KBM-7 (cell line): Measurements from ENCODE around the gene CLIC1.

ENCODE experiments used
- DNase-seq: peaks from one replicate; pipeline ENCODE4 v3.0.0-alpha.2; 2015
- in situ Hi-C: fragments of 300-500 bp; cut with MboI; formaldehyde crosslinking; loops from 2 replicates; pipeline ENCODE4 v1.14.3; 2020; ENCODE audit warnings: low sequenced_read_pairs, low pct_unique_long_range_greater_than_20kb, mixed read lengths

CLIC1 gene

DNA sequence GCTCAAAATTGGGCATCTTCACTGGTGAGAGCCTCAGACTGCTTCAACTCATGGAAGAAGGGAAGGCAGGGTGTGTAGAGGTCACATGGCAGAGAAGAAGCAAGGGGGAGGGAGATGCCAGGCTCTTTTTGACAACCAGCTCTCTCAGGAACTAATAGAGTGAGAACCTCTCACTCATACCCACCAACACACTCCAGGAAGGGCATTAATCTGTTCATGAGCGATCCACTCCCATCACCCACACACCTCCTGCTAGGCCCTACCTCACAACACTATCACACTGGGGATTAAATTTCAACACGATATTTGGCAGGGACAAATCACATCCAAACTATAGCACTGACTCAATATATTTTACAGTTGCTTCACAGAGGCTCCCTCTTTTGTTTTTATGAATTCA is 5.5 kb upstream of the CLIC1 start:
- in situ Hi-C loops, result no loop called here
- no peak for DNase-seq

DNA sequence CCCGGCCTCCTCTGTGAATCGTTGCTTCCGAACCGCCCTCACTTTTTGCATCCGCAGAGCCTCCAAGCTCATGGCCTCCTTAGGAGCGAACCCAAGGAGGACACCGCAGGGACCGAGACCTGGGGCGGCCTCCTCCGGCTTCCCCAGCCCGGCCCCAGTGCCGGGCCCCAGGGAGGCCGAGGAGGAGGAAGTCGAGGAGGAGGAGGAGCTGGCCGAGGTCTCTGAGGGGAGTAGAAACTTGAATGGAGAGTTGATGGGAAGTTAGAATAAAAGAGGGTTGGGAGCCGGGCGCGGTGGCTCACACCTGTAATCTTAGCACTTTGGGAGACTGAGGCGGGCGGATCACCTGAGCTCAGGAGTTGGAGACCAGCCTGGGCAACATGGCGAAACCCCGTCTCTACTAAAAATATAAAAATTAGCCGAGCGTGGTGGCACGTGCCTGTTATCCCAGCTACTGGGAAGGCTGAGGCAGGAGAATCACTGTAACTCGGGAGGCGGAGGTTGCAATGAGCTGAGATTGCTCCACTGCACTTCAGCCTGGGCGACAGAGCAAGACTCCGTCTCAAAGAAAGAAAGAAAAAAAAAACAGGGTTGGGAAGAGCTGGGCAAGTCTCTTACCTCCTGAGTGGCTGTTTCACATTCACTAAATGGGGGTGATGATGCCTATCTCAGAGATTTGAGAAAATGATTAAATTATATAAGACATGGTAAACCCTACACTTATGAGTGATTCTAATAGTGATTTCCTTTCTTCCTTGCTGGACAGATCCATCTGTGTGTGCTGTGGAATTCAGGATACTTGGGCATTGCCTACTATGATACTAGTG is 4.3 kb upstream of the CLIC1 start:
- peak; percentile 73 for DNase-seq
- in situ Hi-C loops, result no loop called here

DNA sequence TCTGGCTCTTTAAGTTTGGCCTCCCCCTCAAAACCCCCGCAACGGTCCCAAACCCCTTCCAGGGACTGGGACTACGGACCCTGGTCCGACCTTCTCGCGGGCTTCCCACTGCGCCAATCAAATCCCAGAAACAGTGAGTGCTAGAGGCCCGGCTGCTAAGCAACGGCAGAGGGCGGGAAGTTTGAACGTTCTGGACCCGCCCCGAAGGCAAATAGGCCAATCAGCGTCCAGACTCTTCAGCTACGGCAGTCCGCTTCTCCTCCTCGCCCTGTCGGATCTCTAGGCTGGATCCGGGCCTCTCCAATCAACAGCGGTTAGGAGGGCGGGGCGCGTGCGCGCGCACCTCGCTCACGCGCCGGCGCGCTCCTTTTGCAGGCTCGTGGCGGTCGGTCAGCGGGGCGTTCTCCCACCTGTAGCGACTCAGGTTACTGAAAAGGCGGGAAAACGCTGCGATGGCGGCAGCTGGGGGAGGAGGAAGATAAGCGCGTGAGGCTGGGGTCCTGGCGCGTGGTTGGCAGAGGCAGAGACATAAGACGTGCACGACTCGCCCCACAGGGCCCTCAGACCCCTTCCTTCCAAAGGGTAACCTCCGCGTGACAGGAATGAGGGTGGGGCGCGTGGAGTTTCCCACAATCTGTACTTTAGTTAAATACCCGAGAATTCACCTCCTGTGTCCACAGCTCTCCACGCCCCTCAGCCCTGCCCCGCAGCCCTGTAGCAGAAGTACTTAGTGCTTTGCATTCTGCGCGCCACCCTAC is 3.5 kb upstream of the CLIC1 start, which contains the start of gene MSH5:
TSS of gene MSH5 (plus strand) at position 367 of the 758 bp plus-strand sequence. CDS start 462 bp downstream, outside the sequence.
- peak; percentile 100 for DNase-seq
- in situ Hi-C loops, result no loop called here

DNA sequence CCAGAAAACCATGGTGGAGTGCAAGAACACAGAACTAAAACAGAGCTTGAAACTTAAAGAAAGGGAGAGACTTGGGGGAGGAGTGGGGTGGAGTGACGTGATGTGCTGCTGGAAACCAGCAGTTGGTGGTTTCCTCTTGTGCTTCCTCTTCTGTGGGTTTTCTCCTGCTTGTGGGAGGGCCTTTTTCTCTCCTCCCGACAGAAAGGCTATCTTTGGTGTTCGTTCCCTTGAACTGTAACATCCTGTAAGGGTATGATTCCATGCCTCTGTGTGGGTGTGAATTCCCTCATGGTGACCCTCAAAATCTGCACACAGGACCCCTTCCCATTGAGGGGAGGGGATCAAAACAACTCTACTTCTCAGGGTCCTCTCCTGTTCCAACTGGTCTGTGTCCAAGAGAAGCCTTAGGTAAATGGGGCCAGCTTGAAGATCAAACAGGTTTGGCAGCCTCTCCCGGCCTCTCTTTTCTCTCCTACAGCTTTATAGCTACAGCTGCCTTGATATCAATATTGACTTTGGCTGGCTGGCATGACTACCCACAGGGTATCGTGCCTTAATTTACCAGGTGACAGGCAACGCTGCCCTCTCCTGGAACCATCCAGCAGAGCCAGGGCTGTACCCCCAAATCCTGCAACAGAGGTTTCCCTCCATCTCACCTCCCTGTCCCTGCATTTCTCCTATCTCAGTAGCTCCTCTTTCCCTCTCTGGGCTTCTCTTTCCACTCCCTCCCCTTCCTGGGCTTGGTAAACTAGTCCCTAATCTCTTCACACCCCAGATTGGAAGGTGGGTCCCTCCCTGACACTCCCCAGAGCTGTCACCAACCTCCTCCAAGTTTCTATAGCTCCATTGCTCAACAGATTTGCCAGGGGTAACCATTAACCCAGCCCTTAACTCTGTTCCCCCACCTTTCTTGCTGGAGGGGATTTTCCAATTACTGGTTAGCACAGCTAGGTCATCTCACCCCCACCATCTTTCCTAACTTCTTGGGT is 2.0 kb upstream of the CLIC1 start:
- peak; percentile 98 for DNase-seq
- in situ Hi-C loops, result no loop called here

DNA sequence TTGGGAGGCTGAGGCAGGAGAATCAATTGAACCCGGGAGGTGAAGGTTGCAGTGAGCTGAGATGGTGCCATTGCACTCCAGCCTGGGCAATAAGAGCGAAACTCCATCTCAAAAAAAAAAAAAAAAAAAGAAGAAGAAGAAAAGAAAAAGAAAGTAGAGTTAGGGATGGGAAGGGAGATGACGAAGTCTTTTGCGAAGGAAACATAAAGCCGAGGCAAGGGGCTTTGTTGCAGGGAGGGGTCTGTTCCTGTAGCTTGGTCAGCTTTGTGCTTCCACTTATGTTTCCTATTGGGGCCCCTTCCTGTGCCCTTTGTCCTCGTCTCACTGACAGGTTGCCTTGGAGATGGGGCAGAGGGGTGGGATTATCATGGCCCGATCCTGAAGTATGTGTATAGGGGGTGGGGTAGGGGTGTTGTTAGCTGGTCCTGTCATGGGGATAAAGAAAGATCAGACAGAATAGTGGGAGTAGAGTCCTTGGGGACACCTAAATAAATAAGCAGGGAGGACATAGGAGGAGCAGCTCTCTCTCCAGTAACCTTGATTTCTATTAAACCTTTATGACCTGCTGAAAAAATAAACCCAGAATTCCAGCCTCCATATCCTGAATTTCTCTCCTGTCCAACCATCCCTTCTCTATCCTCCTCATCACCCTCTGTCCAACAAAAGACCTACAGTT is 1.1 kb upstream of the CLIC1 start:
- in situ Hi-C loops, result no loop called here

DNA sequence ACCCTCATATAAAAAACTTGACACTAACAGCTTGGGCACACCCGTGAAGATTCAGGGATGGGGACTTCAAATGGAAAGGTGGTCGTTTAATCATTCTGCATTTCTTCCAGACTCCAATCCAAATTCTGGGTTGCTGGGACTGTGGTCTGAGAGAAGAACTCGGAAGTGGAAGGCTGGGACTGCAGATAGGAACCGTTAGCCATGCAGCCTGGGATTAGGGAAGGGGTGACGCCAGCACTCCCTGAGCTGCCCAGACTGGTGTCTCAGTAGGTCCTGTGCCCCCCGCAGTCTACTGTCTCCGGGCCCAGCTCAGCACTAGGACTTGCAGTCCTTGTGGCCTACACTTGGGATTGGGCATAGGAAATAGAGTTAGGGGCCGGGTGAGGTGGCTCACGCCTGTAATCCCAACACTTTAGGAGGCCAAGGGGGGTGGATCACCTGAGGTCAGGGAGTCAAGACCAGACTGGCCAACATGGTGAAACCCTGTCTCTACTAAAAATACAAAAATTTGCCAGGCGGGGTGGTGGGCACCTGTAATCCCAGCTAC is 511 bp upstream of the CLIC1 start:
- DNase-seq, result no peak
- in situ Hi-C loops, result no loop called here

More for the DNA sequence above, 1.1 kb upstream of the CLIC1 start:
- peak; percentile 85 for DNase-seq

DNA sequence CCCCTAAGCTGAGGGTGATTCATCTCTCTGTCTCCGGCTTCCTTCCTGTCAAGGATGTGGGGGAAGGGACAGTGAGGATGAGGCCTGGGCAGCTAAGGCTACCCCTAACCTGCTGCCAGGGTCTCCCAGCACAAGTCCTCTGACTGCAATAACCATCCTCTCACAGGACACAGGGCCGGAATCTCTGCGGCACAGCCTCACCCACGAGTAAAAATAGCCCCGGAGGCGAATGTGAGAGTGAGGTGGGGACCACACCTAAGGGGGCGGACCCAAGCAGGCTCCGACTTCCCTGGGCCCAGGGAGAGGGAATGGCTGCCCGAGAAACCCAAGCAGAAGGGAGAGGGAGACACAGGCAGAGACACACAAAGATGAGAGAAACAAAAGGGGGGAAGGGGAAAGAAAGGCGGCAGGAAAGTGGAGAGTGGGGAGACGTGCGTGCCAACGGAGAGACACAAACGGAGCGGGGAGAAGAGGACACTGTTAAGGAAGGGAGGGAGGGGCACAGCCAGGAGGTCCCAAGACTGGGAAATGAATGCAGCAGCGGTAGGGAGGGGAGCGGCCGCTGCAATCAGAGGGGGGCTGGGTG is 1.4 kb downstream of the CLIC1 start:
- in situ Hi-C loops, result no loop called here
- DNase-seq, result peak; percentile 85

DNA sequence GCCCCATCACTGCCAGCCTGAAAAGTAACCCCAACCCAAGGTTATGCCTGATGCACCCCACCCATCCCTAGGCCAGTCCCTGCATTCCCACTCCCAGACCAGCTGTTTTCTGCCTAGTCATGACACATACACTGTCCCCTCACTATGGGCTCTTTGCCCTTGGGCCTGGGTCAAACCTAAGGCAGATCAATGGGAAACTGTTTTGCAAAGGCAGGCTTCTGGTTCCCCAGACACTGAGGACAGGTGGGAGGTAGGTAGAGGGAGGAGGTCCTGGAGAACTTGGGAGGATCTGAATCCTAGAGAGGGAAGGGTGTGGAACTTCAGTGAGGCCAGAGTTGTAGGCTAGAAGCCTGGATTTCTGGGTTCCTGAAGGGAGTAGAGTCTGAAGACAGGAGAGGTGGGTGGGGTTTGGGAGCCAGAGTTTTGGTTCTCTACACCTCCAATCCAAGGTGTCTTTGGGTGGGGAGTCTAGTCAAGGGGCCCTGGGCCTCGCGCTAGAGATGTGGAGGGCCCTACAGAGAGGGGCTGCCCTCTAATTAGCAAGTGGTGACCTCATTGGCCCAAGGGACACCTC is 2.0 kb downstream of the CLIC1 start:
- in situ Hi-C loops, result no loop called here
- no peak for DNase-seq

DNA sequence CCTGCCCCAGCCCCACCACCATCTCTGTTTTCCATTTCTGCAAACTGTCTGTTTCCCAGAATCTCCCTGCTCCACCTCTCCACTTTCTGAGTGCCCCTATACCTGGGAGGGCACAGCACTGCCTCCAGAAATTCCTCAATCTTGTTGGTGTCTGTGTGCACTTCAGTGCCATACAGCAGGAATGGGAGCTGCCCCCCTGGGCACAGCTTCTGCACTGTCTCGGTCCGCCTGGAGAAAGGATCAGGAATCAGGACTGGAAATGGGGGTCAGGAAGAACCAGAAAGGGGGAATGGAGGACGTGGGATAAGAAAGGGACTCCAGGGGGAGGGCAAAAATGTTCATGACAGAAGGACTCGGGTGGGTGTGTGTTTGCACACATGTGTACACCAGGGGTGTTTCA is 2.6 kb downstream of the CLIC1 start:
- in situ Hi-C loops, result no loop called here

DNA sequence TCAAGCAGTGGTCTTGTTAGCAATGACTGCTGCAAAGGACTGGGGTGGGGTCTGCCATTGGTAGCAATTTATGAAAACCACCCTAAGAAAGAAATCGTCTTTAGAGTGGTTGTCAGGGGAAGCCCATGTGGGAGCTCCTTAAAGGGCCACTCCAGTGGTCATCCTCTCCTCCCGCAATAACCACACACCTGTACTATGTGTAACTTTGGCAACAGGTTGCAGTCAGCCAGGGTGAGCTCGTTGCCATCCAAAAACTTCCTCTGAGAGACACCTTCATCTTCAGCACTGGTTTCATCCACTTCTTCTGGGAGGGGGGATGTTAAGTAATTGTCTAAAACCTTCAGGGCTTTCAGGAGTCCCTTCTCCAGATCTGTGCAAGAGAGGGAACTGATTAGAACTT is 4.3 kb downstream of the CLIC1 start:
- in situ Hi-C loops, result no loop called here
- no peak for DNase-seq

More for the DNA sequence above, 2.6 kb downstream of the CLIC1 start:
- no peak for DNase-seq

DNA sequence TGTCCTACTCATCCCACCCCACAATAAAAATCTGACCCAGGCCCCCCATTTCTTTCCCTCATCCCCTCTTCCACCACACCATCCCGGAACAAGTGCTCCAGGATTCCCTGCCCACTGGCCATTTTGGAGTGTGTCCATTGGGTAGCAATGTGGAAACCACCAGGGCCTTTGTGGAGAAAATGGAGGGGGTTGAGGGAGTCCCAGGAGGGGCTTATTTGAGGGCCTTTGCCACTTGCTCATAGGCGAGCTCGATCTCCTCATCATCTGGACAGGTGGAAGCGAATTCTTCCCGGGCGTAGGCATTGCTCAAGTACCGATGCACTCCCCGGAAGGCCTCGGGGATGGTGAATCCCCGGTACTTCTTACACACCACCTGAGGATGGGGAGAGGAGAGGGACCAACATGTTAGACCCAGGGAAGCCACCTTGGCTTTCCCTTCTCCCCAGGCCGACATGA is 5.7 kb downstream of the CLIC1 start:
- no peak for DNase-seq
- in situ Hi-C loops, result no loop called here

DNA sequence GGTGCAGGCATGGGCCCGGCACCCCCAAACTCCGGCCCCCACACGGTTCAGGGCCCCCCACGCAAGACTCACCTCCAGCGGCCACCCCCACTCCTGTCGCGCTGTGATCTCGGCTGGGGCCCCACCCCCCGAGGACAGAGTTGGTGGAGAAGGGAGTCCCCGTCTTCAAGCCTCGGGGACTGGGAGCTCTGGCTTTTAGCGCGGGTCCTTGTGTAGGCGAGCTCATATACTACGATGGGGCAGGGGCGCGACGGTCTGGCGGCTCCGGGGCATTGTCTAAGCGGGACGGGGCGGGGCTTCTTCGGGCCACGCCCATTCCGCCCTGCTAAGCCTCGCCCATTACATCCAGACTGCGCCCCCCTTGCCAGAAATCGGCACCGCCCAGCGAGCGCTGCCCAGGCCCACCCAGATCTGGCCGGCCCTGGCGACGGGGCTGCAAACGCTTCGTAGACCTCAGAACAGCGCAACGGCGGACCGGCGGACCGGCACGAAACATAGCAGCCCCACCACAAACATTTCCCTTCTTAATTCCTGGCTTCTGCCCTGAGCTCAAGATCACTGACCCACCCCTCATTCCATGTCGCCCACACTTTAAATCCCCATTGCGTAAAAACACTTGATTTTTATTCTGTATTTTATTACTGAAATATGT is 6.2 kb downstream of the CLIC1 start:
- in situ Hi-C loops, result no loop called here
- peak; percentile 93 for DNase-seq

DNA sequence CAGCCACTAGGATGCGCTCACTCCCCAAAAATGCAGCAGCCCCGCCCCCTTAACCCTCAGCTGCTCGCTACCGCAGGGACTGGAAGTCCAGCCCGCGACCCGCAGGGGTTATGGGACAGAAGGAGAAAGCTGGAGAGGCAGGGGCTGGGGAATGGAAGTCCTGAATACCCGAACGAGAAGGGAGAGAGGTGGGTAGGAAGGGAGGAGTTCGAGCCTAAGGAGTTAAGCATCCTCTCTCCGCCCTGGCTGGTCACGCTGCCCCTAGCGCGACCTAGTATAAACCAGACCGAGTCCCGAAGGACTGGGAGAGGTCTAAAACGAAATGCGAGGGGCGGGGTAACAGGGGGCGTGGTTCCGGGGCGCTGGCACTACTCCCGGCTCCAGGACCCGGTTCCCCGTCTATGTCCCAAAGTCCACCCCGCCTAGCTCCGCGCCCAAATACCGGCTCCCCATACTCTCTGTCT is 6.8 kb downstream of the CLIC1 start:
- in situ Hi-C loops, result no loop called here
- peak; percentile 92 for DNase-seq

DNA sequence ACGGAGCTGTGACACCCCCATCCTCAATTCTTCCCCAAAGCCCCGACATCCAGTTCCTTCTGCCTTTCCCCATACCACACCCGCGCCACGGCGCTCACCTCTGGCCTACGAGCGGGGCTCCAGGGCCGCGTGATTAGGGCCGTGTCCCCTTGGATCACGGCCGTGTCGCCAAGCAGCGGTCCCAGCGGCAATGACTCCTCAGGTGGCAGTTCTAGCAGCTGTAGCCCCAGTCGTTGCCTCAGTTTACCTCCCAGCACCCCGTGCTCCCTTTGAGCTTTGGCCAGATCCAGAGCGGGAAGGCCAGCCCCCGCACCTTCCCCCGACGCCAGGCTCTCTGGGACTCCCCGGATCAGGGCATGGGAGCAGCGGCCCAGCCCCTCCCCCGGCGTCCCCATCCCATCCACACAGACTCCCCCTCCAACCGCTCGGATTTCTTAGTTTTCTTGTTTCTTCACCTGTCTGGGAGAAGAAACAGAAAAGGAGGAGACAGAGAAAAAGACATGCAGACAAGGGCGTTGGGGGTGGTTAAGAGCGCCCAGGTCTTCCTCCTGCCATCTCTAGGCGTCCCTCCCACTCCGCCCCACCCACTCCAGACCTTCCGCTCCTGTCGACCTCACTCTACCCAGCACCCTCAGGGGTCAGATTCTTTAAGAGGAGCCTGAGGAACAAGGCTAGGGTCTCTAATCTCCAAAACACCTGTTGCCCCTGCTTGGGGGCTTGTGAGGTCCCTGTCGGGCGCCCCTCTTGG is 7.4 kb downstream of the CLIC1 start, which contains the start of gene DDAH2:
TSS of gene DDAH2 (minus strand) at position 533 of the 748 bp plus-strand sequence. CDS start at position 395, 138 bp downstream.
- no peak for DNase-seq
- in situ Hi-C loops, result no loop called here

DNA sequence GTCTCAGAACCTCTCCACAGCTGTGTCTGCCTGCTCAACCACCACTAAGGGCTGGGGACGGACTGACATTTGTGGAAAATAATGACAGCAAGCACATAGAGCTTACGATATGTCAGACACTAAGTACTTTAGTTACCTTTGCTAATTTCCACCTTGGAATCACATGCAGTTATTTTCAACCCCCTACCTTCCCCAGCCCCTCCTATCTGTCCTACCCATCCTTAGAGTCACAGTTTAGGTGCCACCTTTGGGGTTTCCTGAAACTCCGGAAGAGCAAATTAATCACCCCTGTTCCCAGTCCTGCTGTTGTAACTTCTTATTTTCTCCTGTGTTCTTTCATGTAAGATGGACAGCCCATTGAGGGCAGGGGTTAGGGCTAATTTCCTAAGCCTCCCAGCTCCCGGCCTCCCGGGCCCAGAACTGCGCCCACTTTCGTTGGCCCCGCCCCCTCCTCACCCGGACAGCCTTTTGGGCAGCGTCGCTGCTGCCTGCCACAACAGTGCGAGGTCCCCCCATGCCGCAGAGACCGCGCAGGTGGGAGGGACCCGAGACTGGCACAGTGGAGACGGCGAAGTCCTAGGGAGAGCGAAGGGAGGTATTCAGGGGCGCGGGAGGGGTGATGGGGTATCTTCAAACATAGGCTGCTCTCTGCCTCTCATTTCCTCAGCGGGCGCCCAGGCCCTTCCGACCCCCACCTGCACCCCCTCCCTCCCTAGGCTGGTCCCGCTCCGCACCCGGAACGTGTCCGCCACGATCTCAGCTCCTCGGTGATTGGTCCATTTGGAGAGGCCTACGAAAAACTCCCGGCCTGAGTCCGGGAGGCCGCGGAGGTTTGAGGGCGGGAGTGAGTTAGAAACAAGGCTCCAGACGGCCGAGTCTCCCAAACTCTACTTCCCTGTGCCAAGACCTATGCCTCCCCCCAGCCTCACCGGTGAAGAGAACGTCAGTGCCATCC is 8.3 kb downstream of the CLIC1 start:
- DNase-seq, result peak; percentile 91

More for the DNA sequence above, 8.3 kb downstream of the CLIC1 start:
- in situ Hi-C loops, result no loop called here
